HCEC 1CT (cell line): ENCODE results near the gene PHAF1.

Source experiments
- DNase-seq: peaks from one replicate; pipeline ENCODE4 v3.0.0-alpha.2; 2017

PHAF1 gene

DNA sequence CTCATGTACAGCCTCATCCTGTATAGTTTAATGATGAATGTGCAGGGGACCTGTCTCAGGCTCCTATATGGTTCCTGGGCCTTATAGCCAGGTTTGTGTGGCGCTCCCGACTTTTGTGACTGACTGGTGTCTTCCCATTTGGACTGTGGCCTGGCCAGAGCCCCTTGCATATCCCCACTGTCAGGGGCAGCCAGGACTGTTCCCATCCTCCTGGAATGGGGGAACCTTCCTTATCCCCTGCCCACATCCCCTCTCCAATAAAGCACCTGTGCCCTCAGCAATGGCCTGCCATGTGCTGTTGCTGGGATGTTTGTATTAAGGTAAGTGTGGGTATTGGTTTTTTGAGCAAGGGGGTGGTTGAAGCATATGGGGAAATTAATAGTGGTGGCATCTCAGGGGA lies 38.5 kb downstream of the PHAF1 start:
- no peak for DNase-seq

- DNase-seq = no peak
These were observed 39.0 kb downstream of the PHAF1 start for GRCh38 chr16:67148656-67149275.

DNA sequence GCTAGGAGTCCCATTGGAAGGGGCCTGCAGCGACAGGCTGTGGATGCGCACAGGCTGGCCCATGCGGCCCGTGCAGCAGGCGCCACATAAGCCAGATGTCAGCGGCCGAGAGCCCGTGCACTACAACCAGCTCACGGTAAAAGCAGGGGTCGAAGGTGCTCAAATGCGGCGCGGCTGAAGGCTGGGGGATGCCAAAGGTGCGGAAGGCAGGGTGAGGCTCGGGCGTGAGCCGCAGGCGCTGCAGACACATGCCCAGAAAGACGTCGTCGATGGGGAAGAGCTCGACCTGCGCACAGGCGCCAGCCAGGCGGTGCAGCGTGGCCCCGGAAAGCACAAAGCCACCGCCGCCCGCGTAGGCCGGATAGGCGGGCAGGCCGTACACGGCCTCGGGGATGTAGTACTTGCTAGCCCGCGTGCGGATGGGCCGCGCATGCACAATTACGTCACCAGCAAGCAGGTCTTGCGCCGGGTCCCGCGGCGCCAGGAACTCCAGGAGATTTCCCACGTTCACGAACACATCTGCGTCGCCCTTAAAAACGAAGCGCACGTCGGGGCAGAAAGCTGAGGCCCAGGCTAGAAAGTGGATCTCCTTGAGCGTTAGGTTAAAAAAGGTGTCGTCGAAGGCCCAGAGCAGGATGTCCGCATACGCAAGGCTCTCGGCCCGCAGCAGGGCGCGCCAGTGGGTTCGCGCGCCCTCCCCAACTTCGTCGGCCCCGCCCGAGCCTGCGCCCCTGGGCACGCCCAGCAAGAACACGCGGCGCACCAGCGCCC lies 39.7 kb downstream of the PHAF1 start:
- DNase-seq = no peak

DNA sequence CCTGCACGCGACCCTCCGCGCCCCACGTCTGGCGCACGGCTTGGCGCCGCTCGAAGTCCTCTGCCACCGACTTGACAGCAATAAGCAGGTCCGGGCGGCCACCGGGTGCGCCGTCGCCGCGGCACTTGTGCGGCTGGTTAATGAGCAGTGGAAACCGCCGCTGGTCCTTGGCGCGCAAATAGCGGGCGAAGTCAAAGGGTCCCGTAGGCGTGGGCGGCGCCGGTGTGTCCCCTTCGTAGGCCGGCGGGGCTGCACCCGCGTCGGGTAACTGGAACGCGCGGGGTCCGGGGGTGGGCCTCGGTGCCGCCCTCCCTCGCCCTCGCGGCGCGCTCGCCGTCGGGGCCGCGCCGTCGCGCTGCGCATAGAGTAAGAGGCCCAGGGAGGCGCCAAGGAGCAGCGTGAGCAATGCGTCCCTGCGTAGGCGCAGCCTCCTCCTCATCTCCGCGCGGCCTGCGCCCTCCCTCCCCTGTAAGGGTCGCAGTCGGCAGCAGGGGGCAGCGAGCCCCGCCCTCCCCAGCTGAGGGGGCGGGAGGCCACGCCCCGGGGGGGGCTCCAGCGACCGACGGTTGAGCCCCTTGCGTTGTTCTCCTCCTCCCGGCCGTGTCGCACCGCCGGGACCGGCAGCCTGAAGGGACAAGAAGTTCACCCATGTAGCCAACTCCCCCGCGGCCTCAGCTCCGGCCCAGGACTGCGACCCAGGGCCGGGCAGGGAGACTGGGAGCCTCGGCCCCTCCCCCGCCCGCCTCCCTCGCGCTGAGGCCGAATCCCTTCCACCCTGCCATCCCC lies 40.5 kb downstream of the PHAF1 start:
- peak; percentile 46 for DNase-seq

GRCh38 chr16:67150833-67151396 lies 41.2 kb downstream of the PHAF1 start, which contains the start of gene B3GNT9:
TSS of gene B3GNT9 (minus strand) at chr16:67150998. CDS start at chr16:67150485, 513 bp downstream.
- peak; percentile 80 for DNase-seq

DNA sequence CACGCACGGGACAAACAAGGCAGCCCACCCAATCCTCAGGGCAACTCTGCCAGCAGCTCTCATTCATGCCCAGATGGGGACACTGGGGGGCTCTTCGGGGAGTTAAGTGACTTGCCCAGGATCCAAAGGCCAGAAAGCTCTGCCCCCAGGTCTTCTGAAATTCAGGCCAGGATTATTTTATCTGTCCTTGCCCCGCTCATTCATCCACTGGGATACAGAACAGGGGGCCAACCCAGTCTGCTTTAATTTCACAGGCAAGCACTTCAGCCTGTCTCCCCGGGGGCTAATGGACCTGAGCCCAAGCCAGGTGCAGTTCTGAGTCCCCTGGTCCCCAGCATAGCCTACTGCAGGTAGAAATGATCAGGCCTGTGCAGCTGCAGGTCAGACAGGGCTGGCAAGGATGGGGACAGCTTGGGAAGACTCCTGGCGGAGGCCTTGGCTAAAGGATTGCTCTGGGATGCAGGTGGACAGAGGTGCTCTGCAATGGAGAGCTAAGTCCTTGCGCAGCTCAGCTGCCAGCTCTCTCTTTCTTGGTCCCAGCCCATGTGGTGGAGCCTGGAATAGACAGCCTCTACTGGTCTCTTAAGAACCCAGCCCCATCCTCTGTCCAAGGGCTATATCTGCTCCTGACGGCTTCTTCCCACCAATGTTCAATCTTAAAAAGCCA lies 41.8 kb downstream of the PHAF1 start:
- DNase-seq = no peak

GRCh38 chr16:67154578-67155294 lies 45.0 kb downstream of the PHAF1 start:
- no peak for DNase-seq

GRCh38 chr16:67155295-67156142 lies 45.8 kb downstream of the PHAF1 start:
- DNase-seq = peak; percentile 72

DNA sequence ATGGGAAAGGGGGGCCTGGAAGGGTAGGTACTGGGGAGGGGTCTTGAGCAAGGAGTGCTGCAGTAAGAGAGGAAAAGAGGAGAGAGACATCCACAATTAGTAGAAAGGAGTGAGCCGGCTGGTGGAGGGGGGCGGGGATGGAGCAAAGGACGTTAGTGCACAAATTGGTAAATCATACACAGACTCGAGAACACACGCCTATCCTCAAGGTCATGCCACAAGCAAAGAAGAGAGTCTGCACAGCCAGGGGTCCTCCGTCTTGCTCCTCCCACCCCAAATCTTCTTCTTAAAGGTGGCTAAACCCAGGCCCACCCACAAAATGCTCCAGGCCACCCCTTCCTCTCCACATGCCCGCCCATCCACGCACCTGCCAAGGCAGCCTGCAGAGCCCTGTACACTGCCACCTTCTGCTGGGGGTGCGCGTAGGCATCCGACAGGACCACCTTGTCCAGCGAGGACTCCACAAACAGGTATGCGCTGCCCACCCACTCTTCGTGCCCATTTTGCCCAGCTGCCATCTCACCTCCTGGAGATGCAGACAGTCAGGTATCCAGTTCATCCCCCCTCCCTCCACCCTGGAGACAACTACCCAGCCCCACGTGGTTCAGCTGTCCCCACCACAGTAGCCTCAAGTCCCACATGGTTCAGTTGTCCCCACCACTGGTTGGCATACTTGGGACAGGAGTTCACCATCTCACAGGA lies 46.6 kb downstream of the PHAF1 start:
- DNase-seq = no peak

DNA sequence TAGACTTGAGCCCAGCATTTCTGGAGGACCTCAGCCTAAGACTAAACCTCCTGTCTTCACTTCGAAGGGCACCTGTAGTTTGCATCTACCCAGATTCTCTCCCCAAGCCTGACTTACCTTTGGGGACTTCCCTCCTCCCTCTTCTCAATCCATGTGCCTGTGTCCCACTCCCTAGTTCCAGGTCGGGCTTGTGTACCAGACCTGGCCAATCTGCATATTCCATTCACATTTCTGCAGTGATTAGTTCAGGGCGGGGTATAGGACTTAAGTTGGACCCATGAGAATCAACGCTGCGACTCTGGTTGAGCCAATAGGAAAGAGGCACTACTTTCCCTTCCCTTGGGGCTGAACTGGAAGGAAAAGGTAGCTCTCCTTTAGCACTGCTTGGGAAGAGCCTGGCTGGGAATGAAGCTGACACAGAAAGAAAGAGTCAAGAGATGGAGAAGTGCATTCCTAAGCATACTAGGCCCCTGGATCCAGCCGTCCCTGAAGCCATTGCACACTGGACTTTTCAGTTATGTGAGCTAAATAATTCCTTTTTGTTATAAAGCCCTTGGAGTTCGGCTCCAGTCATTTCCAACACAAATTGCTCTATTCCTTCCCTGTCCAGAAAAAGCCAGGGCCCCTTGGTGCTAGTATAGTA lies 47.5 kb downstream of the PHAF1 start:
- DNase-seq = no peak

DNA sequence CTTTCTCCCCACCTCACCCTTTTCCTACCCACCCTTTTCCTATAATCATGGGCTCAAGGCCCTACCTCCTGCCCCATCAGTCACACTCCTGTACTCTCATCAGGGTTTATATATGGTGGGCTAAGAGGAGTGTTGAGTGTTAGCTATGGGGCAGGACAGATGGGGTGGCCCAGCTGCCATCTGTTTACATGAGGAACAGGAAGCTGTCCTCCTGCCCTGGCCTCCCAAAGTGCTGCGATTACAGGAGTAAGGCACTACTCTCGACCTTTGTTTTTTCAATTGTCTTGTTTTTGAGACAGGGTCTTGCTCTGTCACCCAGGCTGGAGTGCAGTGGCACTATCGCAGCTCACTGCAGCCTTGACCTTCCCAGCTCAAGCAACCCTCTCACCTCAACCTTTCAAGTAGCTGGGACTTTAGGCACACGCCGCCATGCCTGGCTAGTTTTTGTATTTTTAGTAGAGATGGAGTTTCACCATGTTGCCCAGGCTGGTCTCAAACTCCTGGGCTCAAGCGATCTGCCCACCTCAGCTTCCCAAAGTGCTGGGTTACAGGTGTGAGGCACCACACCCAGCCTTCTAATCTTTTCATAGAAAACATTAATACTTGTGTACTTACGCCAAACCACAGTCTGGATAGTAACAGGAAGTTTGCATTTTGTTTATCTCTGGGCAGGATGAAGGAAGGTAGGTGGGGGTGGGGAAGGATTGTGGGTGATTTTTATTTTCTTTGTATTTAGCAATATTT lies 48.3 kb downstream of the PHAF1 start:
- no peak for DNase-seq

- DNase-seq = no peak
These were observed 49.2 kb downstream of the PHAF1 start for GRCh38 chr16:67158637-67159600.

GRCh38 chr16:67161595-67162058 lies 51.9 kb downstream of the PHAF1 start:
- no peak for DNase-seq

GRCh38 chr16:67162506-67163163 lies 52.9 kb downstream of the PHAF1 start:
- DNase-seq = no peak

GRCh38 chr16:67163164-67163998 lies 53.6 kb downstream of the PHAF1 start:
- DNase-seq = no peak

GRCh38 chr16:67163999-67164558 lies 54.3 kb downstream of the PHAF1 start:
- peak; percentile 52 for DNase-seq
